HG02759 (cell line): ENCODE measurements around the gene MCUR1.

Source experiments
- ATAC-seq: cut with Tn5 transposase; IDR thresholded peaks from one replicate; pipeline ENCODE4 v1.9.1; 2021; ENCODE audit warnings: mild to moderate bottlenecking, moderate library complexity; ENCODE audit not compliant: unreplicated experiment

MCUR1 gene

DNA sequence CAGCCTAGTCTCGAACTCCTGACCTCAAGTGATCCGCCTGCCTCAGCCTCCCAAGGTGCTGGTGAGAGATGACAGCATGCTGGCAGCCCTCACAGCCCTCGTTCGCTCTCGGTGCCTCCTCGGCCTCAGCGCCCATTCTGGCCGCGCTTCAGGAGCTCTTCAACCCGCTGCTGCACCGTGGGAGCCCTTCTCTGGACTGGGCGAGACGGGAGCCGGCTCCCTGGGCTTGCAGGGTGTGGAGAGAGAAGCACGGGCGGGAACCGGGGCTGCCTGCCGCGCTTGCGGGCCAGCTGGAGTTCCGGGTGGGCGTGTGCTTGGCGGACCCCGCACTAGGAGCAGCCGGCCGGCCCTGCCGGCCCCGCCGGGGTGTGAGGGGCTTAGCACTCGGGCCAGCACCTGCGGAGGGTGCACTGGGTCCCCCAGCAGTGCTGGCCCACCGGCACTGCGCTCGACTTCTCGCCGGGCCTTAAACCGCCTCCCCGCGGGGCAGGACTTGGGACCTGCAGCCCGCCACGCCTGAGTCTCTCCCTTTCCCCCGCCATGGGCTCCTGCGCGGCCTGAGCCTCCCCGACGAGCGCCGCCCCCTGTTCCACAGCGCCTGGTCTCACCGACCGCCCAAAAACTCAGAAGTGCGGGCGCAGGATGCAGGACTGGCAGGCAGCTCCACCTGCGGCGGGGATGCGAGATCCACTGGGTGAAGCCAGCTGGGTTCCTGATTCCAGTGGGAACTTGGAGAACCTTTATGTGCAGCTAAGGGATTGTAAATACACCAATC is 71.2 kb downstream of the MCUR1 start:
- ATAC-seq, result no peak

DNA sequence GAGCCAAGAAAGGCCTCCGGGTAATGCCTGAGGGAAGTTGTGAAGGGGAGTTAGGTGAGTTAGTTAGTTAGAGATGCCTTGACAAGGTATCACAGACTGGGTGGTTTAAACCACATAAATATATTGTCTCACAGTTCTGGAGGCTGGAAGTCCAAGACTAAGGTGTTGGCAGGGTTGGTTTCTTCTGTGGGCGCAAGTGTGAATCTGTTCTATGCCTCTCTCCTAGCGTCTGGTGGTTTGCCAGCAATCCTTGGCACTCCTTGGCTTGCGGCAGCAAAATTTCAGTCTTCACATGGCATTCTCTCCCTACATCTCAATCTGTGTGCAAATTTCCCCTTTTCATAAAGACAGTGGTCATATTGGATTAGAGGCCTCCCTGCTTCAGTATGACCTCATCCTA is 73.0 kb downstream of the MCUR1 start:
- no peak for ATAC-seq
